ENCODE results near the gene PRR36. TPM values are rescaled to one million over a fixed set of nuclear protein-coding genes. Genes with fewer than 3 reads are reported as not detected.

The PRR36 gene
- total and polyA plus RNA-seq, 2 donors (not counting 1 experiment from before 2014, with no cell fraction given), result 0.01 TPM; not detected in 1

GRCh38 chr19:7899751-7900378 lies 25.7 kb upstream of the PRR36 start:
- no peaks in the 10 kb centered on the region for H3K36me3 ChIP-seq (replicated peaks in 1 of 2; ENCODE audit: control extremely low read depth in 1 of 2, control insufficient read depth in 1 of 2, extremely low read depth in 1 of 2, insufficient read depth in 2 of 2, low read length in 1 of 2)
- DNase-seq (no peak), ATAC-seq (ENCODE audit: low read depth) (no peak)
- peaks cover 8% of the 10 kb centered on the region for H4K20me1 ChIP-seq (ENCODE audit: control insufficient read depth, insufficient read depth, low read length, poor library complexity, severe bottlenecking)
- Mint-ChIP-seq H3K27ac (no peak overlapping the region), H3K4me1 (peaks cover 19% of the 10 kb centered on the region), H3K9me3 (ENCODE audit: insufficient read depth) (no peaks in the 10 kb centered on the region), H3K27me3 (peaks cover 3% of the 10 kb centered on the region), H3K4me3 (no peak overlapping the region)
- peaks cover 0 to 7% (median 0%) of the 10 kb centered on the region in 3 donors for H3K9me3 ChIP-seq (ENCODE audit: control extremely low read depth in 1 of 3, control insufficient read depth in 2 of 3, insufficient read depth in 1 of 3, low read length in 2 of 3)
- H3K4me1 ChIP-seq (ENCODE audit: control insufficient read depth in 2 of 2, insufficient read depth in 2 of 2, low read length in 2 of 2), result peaks cover 12 to 16% of the 10 kb centered on the region in 2 donors
- CTCF ChIA-PET, result interaction anchor here (0.9 to 1.8 kb wide), 3 partner anchors 24 to 344 kb away, joined by 3 to 4 read pairs (median 4); no protein-coding TSS in a partner anchor
- no peak overlapping the region for H3K4me3 ChIP-seq (ENCODE audit: control extremely low read depth in 1 of 5, extremely low read depth in 1 of 5, insufficient read depth in 1 of 5, low read depth in 2 of 5, low read length in 4 of 5)
- POLR2A ChIA-PET, result no interaction called here
- H2AFZ ChIP-seq (ENCODE audit: insufficient read depth, low read depth, low read length, poor library complexity, severe bottlenecking), result no peak overlapping the region
- intact Hi-C loops (cut with micrococcal nuclease), result no loop called here
- TF ChIP-seq CTCF (IDR thresholded peaks at IDR 0.05), result no peak
- TF ChIP-seq EZH2 (IDR thresholded peaks at IDR 0.05; ENCODE audit: borderline replicate concordance, insufficient read depth, low read depth, low read length, poor library complexity, severe bottlenecking), result no peak
- peaks cover 16% of the 10 kb centered on the region for H3K79me2 ChIP-seq (ENCODE audit: control insufficient read depth, insufficient read depth, low read length)
- 92% methylated on average over 34 of the region's 34 CpGs for WGBS (ENCODE audit: insufficient coverage)
- peaks cover 0 to 6% (median 1%) of the 10 kb centered on the region in 4 experiments for H3K27me3 ChIP-seq (replicated peaks in 1 of 4; ENCODE audit: control extremely low read depth in 1 of 4, control insufficient read depth in 3 of 4, insufficient read depth in 4 of 4, low read length in 3 of 4)
- H3K9ac ChIP-seq (ENCODE audit: low read length), result no peak overlapping the region
- H3K4me2 ChIP-seq (replicated peaks; ENCODE audit: low read depth, low read length, poor library complexity, severe bottlenecking), result no peak overlapping the region
- no peak overlapping the region for H3K27ac ChIP-seq (ENCODE audit: low read length in 2 of 2)

- peaks cover 7% of the 10 kb centered on the region for H3K79me2 ChIP-seq (ENCODE audit: control insufficient read depth, insufficient read depth, low read length)
- no peaks in the 10 kb centered on the region for H3K36me3 ChIP-seq (replicated peaks in 1 of 2; ENCODE audit: control extremely low read depth in 1 of 2, control insufficient read depth in 1 of 2, extremely low read depth in 1 of 2, insufficient read depth in 2 of 2, low read length in 1 of 2)
- TF ChIP-seq EZH2 (IDR thresholded peaks at IDR 0.05; ENCODE audit: borderline replicate concordance, insufficient read depth, low read depth, low read length, poor library complexity, severe bottlenecking), result no peak
- no peak for TF ChIP-seq CTCF (IDR thresholded peaks at IDR 0.05)
- intact Hi-C loops (cut with micrococcal nuclease), result no loop called here
- ChIA-PET CTCF (no interaction called here), POLR2A (no interaction called here)
- H3K4me1 ChIP-seq (ENCODE audit: control insufficient read depth in 2 of 2, insufficient read depth in 2 of 2, low read length in 2 of 2), result peaks cover 7 to 8% of the 10 kb centered on the region in 2 donors
- Mint-ChIP-seq H3K9me3 (ENCODE audit: insufficient read depth) (no peaks in the 10 kb centered on the region), H3K4me3 (no peak overlapping the region), H3K4me1 (peaks cover 12% of the 10 kb centered on the region), H3K27ac (no peak overlapping the region), H3K27me3 (peaks cover 11% of the 10 kb centered on the region)
- no peak overlapping the region for H3K27ac ChIP-seq (ENCODE audit: low read length in 2 of 2)
- no peak for ATAC-seq (ENCODE audit: low read depth)
- peaks cover 0 to 9% (median 1%) of the 10 kb centered on the region in 4 experiments for H3K27me3 ChIP-seq (replicated peaks in 1 of 4; ENCODE audit: control extremely low read depth in 1 of 4, control insufficient read depth in 3 of 4, insufficient read depth in 4 of 4, low read length in 3 of 4)
- H3K4me2 ChIP-seq (replicated peaks; ENCODE audit: low read depth, low read length, poor library complexity, severe bottlenecking), result no peak overlapping the region
- no peaks in the 10 kb centered on the region for H4K20me1 ChIP-seq (ENCODE audit: control insufficient read depth, insufficient read depth, low read length, poor library complexity, severe bottlenecking)
- WGBS (ENCODE audit: insufficient coverage), result 95% methylated on average over 16 of the region's 16 CpGs
- no peak for DNase-seq
- no peak overlapping the region for H3K9ac ChIP-seq (ENCODE audit: low read length)
- no peak overlapping the region for H2AFZ ChIP-seq (ENCODE audit: insufficient read depth, low read depth, low read length, poor library complexity, severe bottlenecking)
- H3K4me3 ChIP-seq (ENCODE audit: control extremely low read depth in 1 of 5, extremely low read depth in 1 of 5, insufficient read depth in 1 of 5, low read depth in 2 of 5, low read length in 4 of 5), result no peak overlapping the region
- H3K9me3 ChIP-seq (ENCODE audit: control extremely low read depth in 1 of 3, control insufficient read depth in 2 of 3, insufficient read depth in 1 of 3, low read length in 2 of 3), result peaks cover 0 to 7% (median 0%) of the 10 kb centered on the region in 3 donors
Measured at GRCh38 chr19:7898967-7899366, 24.8 kb upstream of the PRR36 start.
